ENCODE measurements around the gene SLC25A44.

SLC25A44 gene

GRCh38 chr1:156229809-156230472 is 36.0 kb downstream of the SLC25A44 start:
- TF ChIP-seq ARNTL (CRISPR knock-in tag; IDR thresholded peaks at IDR 0.05; ENCODE audit: borderline replicate concordance, low read depth): no peak
- TF ChIP-seq, protein P1, sequence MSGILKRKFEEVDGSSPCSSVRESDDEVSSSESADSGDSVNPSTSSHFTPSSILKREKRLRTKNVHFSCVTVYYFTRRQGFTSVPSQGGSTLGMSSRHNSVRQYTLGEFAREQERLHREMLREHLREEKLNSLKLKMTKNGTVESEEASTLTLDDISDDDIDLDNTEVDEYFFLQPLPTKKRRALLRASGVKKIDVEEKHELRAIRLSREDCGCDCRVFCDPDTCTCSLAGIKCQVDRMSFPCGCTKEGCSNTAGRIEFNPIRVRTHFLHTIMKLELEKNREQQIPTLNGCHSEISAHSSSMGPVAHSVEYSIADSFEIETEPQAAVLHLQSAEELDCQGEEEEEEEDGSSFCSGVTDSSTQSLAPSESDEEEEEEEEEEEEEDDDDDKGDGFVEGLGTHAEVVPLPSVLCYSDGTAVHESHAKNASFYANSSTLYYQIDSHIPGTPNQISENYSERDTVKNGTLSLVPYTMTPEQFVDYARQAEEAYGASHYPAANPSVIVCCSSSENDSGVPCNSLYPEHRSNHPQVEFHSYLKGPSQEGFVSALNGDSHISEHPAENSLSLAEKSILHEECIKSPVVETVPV (CRISPR knock-in tag; IDR thresholded peaks at IDR 0.05): no peak
- TF ChIP-seq TOX (CRISPR knock-in tag; IDR thresholded peaks at IDR 0.05; ENCODE audit: borderline replicate concordance): no peak
- no peak for TF ChIP-seq ZNF70 (CRISPR knock-in tag; IDR thresholded peaks at IDR 0.05)
- TF ChIP-seq SNAI2 (CRISPR knock-in tag; IDR thresholded peaks at IDR 0.05): no peak
- no peak for TF ChIP-seq TSHZ2 (CRISPR knock-in tag; IDR thresholded peaks at IDR 0.05)
- TF ChIP-seq CREB5 (CRISPR knock-in tag; IDR thresholded peaks at IDR 0.05; ENCODE audit: low read depth): no peak
- TF ChIP-seq ZNF565 (CRISPR knock-in tag; conservative IDR thresholded peaks at IDR 0.05; ENCODE audit: low read depth): no peak
- no peak for TF ChIP-seq ISL1 (CRISPR knock-in tag; IDR thresholded peaks at IDR 0.05)
- TF ChIP-seq ZFP3 (CRISPR knock-in tag; IDR thresholded peaks at IDR 0.05): no peak
- no peak for ATAC-seq

- no peak for ATAC-seq
- TF ChIP-seq CREB5 (CRISPR knock-in tag; IDR thresholded peaks at IDR 0.05; ENCODE audit: low read depth) (no peak), ARNTL (CRISPR knock-in tag; IDR thresholded peaks at IDR 0.05; ENCODE audit: borderline replicate concordance, low read depth) (no peak), RARB (CRISPR knock-in tag; IDR thresholded peaks at IDR 0.05) (no peak), ZC3H10 (CRISPR knock-in tag; IDR thresholded peaks at IDR 0.05) (no peak), OSR1 (CRISPR knock-in tag; IDR thresholded peaks at IDR 0.05) (no peak), POU6F1 (CRISPR knock-in tag; IDR thresholded peaks at IDR 0.05; ENCODE audit: borderline replicate concordance, low read depth) (no peak), PPARA (CRISPR knock-in tag; IDR thresholded peaks at IDR 0.05; ENCODE audit: borderline replicate concordance) (no peak), TSHZ2 (CRISPR knock-in tag; IDR thresholded peaks at IDR 0.05) (no peak)
These were observed 36.6 kb downstream of the SLC25A44 start for GRCh38 chr1:156230473-156230837.

- ATAC-seq: no peak; the same call in 2 of the 3 replicates
- no peak for TF ChIP-seq PATZ1 (CRISPR knock-in tag; IDR thresholded peaks at IDR 0.05; ENCODE audit: borderline replicate concordance)
- no peak for TF ChIP-seq ZNF8 (CRISPR knock-in tag; IDR thresholded peaks at IDR 0.05)
- TF ChIP-seq GLIS3 (CRISPR knock-in tag; IDR thresholded peaks at IDR 0.05): no peak
- TF ChIP-seq, protein P1 (CRISPR knock-in tag; IDR thresholded peaks at IDR 0.05): no peak
- no peak for TF ChIP-seq ARNTL (CRISPR knock-in tag; IDR thresholded peaks at IDR 0.05; ENCODE audit: borderline replicate concordance, low read depth)
These were observed 38.4 kb downstream of the SLC25A44 start for GRCh38 chr1:156232201-156232894.
